HEK293 (cell line): ENCODE results near the gene LAMB2.

ENCODE experiments used
- BCL11A ChIP-seq: fragments of 450-650 bp; formaldehyde crosslinking; IDR thresholded peaks from 2 replicates; pipeline ENCODE4 v1.5.1; 2016; ENCODE audit warnings: low read depth, missing biosample characterization, missing genetic modification characterization
- BCL6B ChIP-seq: fragments of 450-650 bp; formaldehyde crosslinking; IDR thresholded peaks from 2 replicates; pipeline ENCODE4 v1.5.1; 2017; ENCODE audit warnings: missing biosample characterization, missing genetic modification characterization
- GFI1B ChIP-seq: fragments of 450-650 bp; formaldehyde crosslinking; IDR thresholded peaks from 2 replicates; pipeline ENCODE4 v1.5.1; 2016; ENCODE audit warnings: missing biosample characterization, missing genetic modification characterization
- KLF7 ChIP-seq: fragments of 450-650 bp; formaldehyde crosslinking; IDR thresholded peaks from 2 replicates; pipeline ENCODE4 v1.5.1; 2016; ENCODE audit warnings: missing biosample characterization, missing genetic modification characterization, borderline replicate concordance
- WT1 ChIP-seq: fragments of 450-650 bp; formaldehyde crosslinking; IDR thresholded peaks from 2 replicates; pipeline ENCODE4 v1.5.1; 2016; ENCODE audit warnings: missing biosample characterization, missing genetic modification characterization
- ZBTB20 ChIP-seq: fragments of 450-650 bp; formaldehyde crosslinking; IDR thresholded peaks from 2 replicates; pipeline ENCODE4 v1.5.1; 2016; ENCODE audit warnings: missing biosample characterization, missing genetic modification characterization
- ZFP41 ChIP-seq: fragments of 450-650 bp; formaldehyde crosslinking; IDR thresholded peaks from 2 replicates; pipeline ENCODE4 v1.5.1; 2016; ENCODE audit warnings: missing biosample characterization, missing genetic modification characterization, borderline replicate concordance
- ZNF10 ChIP-seq: fragments of 450-650 bp; formaldehyde crosslinking; IDR thresholded peaks from 2 replicates; pipeline ENCODE4 v1.5.1; 2017; ENCODE audit warnings: missing biosample characterization, missing genetic modification characterization
- ZNF121 ChIP-seq: fragments of 450-650 bp; formaldehyde crosslinking; IDR thresholded peaks from 2 replicates; pipeline ENCODE4 v1.5.1; 2016; ENCODE audit warnings: missing biosample characterization, missing genetic modification characterization
- ZNF248 ChIP-seq: fragments of 450-650 bp; formaldehyde crosslinking; IDR thresholded peaks from 2 replicates; pipeline ENCODE4 v1.5.1; 2017; ENCODE audit warnings: missing biosample characterization, missing genetic modification characterization
- ZNF302 ChIP-seq: fragments of 450-650 bp; formaldehyde crosslinking; IDR thresholded peaks from 2 replicates; pipeline ENCODE4 v1.5.1; 2016; ENCODE audit warnings: missing biosample characterization, missing genetic modification characterization, low read depth
- ZNF324 ChIP-seq: fragments of 450-650 bp; formaldehyde crosslinking; IDR thresholded peaks from 2 replicates; pipeline ENCODE4 v1.5.1; 2016; ENCODE audit warnings: missing biosample characterization, missing genetic modification characterization
- ZNF423 ChIP-seq: fragments of 450-650 bp; formaldehyde crosslinking; IDR thresholded peaks from 2 replicates; pipeline ENCODE4 v1.5.1; 2016; ENCODE audit warnings: missing biosample characterization, missing genetic modification characterization
- ZNF473 ChIP-seq: fragments of 450-650 bp; formaldehyde crosslinking; IDR thresholded peaks from 2 replicates; pipeline ENCODE4 v1.5.1; 2017; ENCODE audit warnings: missing biosample characterization, missing genetic modification characterization
- ZNF558 ChIP-seq: fragments of 450-650 bp; formaldehyde crosslinking; IDR thresholded peaks from 2 replicates; pipeline ENCODE4 v1.5.1; 2016; ENCODE audit warnings: missing biosample characterization, missing genetic modification characterization
- ZNF561 ChIP-seq: fragments of 450-650 bp; IDR thresholded peaks from 2 replicates; pipeline ENCODE4 v1.5.1; 2018; ENCODE audit warnings: missing biosample characterization, missing genetic modification characterization, borderline replicate concordance
- ZNF626 ChIP-seq: fragments of 450-650 bp; sonication (Bioruptor Pico); formaldehyde crosslinking; IDR thresholded peaks from 2 replicates; pipeline ENCODE4 v1.5.1; 2018; ENCODE audit warnings: missing biosample characterization, missing genetic modification characterization, inconsistent platforms
- ZNF629 ChIP-seq: fragments of 450-650 bp; formaldehyde crosslinking; IDR thresholded peaks from 2 replicates; pipeline ENCODE4 v1.5.1; 2017; ENCODE audit warnings: missing biosample characterization, missing genetic modification characterization
- ZNF654 ChIP-seq: fragments of 450-650 bp; formaldehyde crosslinking; IDR thresholded peaks from 2 replicates; pipeline ENCODE4 v1.5.1; 2016; ENCODE audit warnings: low read depth, missing biosample characterization, missing genetic modification characterization
- ZNF777 ChIP-seq: fragments of 450-650 bp; formaldehyde crosslinking; IDR thresholded peaks from 2 replicates; pipeline ENCODE4 v1.5.1; 2017; ENCODE audit warnings: missing biosample characterization, missing genetic modification characterization, borderline replicate concordance
- ZNF785 ChIP-seq: fragments of 450-650 bp; formaldehyde crosslinking; IDR thresholded peaks from 2 replicates; pipeline ENCODE4 v1.5.1; 2016; ENCODE audit warnings: missing biosample characterization, missing genetic modification characterization
- ZNF792 ChIP-seq: fragments of 450-650 bp; formaldehyde crosslinking; IDR thresholded peaks from 2 replicates; pipeline ENCODE4 v1.5.1; 2016; ENCODE audit warnings: missing biosample characterization, missing genetic modification characterization
- ZNF837 ChIP-seq: fragments of 450-650 bp; formaldehyde crosslinking; IDR thresholded peaks from 2 replicates; pipeline ENCODE4 v1.5.1; 2016; ENCODE audit warnings: missing biosample characterization, missing genetic modification characterization
- ZSCAN5A ChIP-seq: fragments of 450-650 bp; formaldehyde crosslinking; IDR thresholded peaks from 2 replicates; pipeline ENCODE4 v1.5.1; 2016; ENCODE audit warnings: missing biosample characterization, missing genetic modification characterization
- TF ChIP-seq, protein P1 (sequence below): fragments of 450-650 bp; formaldehyde crosslinking; IDR thresholded peaks from 2 replicates; pipeline ENCODE4 v1.5.1; 2016; ENCODE audit warnings: missing biosample characterization, missing genetic modification characterization
- TF ChIP-seq, protein P2 (sequence below): fragments of 450-650 bp; formaldehyde crosslinking; IDR thresholded peaks from 2 replicates; pipeline ENCODE4 v1.5.1; 2017; ENCODE audit warnings: missing biosample characterization, missing genetic modification characterization
- TF ChIP-seq, protein P3 (sequence below): fragments of 450-650 bp; formaldehyde crosslinking; IDR thresholded peaks from 2 replicates; pipeline ENCODE4 v1.5.1; 2016; ENCODE audit warnings: missing biosample characterization, missing genetic modification characterization
- TF ChIP-seq, protein P4 (sequence below): fragments of 450-650 bp; formaldehyde crosslinking; IDR thresholded peaks from 2 replicates; pipeline ENCODE4; 2016; ENCODE audit warnings: missing biosample characterization, missing genetic modification characterization

LAMB2 gene

DNA sequence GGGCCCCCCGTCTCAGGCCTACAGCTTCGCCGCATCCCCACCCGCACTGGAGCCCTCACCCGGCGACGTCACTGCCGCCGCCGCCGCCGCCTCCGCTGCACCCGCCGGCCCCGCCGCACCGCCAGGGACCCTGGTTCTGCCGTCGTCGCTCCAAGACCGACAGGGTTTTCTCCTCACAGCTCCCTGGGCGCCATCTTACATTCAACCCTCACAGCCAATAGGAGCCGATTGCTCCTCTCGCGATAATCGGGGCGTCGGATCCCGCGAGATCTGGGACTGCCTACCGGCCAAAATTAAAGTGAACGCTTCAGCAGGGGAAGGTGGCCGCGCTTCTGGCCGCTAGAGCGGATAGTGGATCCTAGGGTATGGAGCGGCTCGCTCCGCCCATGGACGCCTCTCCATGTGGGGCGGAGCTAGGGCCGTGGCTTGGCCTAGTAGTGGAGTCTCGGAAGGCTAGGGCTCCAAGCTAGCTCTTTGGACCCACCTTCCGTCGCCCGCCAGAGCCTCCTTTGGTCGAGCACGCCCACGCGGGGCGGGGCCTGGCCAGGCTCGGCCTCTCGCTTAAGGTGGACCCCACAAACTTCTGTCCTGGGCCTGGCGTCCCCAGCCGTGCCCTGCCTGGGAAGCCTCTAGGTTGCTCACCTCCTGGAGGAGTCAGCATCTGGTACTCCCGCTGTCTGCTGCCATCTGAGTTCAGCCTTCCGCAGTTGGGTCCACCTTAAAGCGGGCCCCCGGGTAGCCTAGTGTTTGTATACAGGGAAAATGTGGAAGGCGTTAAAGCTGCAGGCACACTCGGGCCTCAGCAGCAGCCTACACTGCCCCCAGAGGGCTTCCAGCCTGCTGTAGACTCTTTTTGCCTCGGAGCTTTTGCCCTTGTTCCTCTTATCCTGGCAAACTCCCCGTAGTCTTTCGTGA, 38.7 kb downstream of the LAMB2 start, which contains the start of gene QRICH1 (continued):
- TF ChIP-seq, protein P1, sequence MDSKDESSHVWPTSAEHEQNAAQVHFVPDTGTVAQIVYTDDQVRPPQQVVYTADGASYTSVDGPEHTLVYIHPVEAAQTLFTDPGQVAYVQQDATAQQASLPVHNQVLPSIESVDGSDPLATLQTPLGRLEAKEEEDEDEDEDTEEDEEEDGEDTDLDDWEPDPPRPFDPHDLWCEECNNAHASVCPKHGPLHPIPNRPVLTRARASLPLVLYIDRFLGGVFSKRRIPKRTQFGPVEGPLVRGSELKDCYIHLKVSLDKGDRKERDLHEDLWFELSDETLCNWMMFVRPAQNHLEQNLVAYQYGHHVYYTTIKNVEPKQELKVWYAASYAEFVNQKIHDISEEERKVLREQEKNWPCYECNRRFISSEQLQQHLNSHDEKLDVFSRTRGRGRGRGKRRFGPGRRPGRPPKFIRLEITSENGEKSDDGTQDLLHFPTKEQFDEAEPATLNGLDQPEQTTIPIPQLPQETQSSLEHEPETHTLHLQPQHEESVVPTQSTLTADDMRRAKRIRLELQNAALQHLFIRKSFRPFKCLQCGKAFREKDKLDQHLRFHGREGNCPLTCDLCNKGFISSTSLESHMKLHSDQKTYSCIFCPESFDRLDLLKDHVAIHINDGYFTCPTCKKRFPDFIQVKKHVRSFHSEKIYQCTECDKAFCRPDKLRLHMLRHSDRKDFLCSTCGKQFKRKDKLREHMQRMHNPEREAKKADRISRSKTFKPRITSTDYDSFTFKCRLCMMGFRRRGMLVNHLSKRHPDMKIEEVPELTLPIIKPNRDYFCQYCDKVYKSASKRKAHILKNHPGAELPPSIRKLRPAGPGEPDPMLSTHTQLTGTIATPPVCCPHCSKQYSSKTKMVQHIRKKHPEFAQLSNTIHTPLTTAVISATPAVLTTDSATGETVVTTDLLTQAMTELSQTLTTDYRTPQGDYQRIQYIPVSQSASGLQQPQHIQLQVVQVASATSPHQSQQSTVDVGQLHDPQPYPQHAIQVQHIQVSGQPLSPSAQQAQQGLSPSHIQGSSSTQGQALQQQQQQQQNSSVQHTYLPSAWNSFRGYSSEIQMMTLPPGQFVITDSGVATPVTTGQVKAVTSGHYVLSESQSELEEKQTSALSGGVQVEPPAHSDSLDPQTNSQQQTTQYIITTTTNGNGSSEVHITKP (tag by site-specific recombination): peak; percentile 83
- TF ChIP-seq, protein P2, sequence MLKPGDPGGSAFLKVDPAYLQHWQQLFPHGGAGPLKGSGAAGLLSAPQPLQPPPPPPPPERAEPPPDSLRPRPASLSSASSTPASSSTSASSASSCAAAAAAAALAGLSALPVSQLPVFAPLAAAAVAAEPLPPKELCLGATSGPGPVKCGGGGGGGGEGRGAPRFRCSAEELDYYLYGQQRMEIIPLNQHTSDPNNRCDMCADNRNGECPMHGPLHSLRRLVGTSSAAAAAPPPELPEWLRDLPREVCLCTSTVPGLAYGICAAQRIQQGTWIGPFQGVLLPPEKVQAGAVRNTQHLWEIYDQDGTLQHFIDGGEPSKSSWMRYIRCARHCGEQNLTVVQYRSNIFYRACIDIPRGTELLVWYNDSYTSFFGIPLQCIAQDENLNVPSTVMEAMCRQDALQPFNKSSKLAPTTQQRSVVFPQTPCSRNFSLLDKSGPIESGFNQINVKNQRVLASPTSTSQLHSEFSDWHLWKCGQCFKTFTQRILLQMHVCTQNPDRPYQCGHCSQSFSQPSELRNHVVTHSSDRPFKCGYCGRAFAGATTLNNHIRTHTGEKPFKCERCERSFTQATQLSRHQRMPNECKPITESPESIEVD (tag by site-specific recombination): no peak
- no peak for TF ChIP-seq ZNF654 (tag by site-specific recombination)
- TF ChIP-seq ZNF302 (tag by site-specific recombination): no peak
- no peak for TF ChIP-seq ZFP41 (tag by site-specific recombination)
- no peak for TF ChIP-seq ZNF837 (tag by site-specific recombination)
- no peak for TF ChIP-seq ZNF626 (tag by site-specific recombination)
- TF ChIP-seq ZNF473 (tag by site-specific recombination): no peak
- no peak for TF ChIP-seq ZNF785 (tag by site-specific recombination)
- TF ChIP-seq BCL6B: no peak
- peak; percentile 19 for TF ChIP-seq ZBTB20 (tag by site-specific recombination)
- no peak for TF ChIP-seq WT1 (tag by site-specific recombination)
- TF ChIP-seq ZNF629 (tag by site-specific recombination): no peak
- TF ChIP-seq ZNF10 (tag by site-specific recombination): peak; percentile 87
- TF ChIP-seq ZNF558 (tag by site-specific recombination): no peak
- TF ChIP-seq KLF7 (tag by site-specific recombination): 0 out of 2 replicates have a peak, but pooled peaks have one; percentile 32
- TF ChIP-seq, protein P3, sequence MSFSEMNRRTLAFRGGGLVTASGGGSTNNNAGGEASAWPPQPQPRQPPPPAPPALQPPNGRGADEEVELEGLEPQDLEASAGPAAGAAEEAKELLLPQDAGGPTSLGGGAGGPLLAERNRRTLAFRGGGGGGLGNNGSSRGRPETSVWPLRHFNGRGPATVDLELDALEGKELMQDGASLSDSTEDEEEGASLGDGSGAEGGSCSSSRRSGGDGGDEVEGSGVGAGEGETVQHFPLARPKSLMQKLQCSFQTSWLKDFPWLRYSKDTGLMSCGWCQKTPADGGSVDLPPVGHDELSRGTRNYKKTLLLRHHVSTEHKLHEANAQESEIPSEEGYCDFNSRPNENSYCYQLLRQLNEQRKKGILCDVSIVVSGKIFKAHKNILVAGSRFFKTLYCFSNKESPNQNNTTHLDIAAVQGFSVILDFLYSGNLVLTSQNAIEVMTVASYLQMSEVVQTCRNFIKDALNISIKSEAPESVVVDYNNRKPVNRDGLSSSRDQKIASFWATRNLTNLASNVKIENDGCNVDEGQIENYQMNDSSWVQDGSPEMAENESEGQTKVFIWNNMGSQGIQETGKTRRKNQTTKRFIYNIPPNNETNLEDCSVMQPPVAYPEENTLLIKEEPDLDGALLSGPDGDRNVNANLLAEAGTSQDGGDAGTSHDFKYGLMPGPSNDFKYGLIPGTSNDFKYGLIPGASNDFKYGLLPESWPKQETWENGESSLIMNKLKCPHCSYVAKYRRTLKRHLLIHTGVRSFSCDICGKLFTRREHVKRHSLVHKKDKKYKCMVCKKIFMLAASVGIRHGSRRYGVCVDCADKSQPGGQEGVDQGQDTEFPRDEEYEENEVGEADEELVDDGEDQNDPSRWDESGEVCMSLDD (tag by site-specific recombination): no peak
- TF ChIP-seq ZNF792: no peak
- no peak for TF ChIP-seq ZNF423 (tag by site-specific recombination)
- no peak for TF ChIP-seq GFI1B (tag by site-specific recombination)
- TF ChIP-seq ZSCAN5A: no peak
- no peak for TF ChIP-seq ZNF777 (tag by site-specific recombination)
- no peak for TF ChIP-seq BCL11A
- no peak for TF ChIP-seq ZNF324 (tag by site-specific recombination)
- TF ChIP-seq, protein P4, sequence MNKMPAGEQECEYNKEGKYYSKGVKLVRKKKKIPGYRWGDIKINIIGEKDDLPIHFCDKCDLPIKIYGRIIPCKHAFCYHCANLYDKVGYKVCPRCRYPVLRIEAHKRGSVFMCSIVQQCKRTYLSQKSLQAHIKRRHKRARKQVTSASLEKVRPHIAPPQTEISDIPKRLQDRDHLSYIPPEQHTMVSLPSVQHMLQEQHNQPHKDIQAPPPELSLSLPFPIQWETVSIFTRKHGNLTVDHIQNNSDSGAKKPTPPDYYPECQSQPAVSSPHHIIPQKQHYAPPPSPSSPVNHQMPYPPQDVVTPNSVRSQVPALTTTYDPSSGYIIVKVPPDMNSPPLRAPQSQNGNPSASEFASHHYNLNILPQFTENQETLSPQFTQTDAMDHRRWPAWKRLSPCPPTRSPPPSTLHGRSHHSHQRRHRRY (tag by site-specific recombination): no peak
- no peak for TF ChIP-seq ZNF248 (tag by site-specific recombination)
- no peak for TF ChIP-seq ZNF121
- peak; percentile 91 for TF ChIP-seq ZNF561 (tag by site-specific recombination)
